ENCODE data around the gene PTPRN2.
"Not testable (repeated sequence)": the region's sequence is repeated elsewhere in the genome, so short reads cannot be mapped to it uniquely, and the experiment has no call there.

Gene PTPRN2

DNA sequence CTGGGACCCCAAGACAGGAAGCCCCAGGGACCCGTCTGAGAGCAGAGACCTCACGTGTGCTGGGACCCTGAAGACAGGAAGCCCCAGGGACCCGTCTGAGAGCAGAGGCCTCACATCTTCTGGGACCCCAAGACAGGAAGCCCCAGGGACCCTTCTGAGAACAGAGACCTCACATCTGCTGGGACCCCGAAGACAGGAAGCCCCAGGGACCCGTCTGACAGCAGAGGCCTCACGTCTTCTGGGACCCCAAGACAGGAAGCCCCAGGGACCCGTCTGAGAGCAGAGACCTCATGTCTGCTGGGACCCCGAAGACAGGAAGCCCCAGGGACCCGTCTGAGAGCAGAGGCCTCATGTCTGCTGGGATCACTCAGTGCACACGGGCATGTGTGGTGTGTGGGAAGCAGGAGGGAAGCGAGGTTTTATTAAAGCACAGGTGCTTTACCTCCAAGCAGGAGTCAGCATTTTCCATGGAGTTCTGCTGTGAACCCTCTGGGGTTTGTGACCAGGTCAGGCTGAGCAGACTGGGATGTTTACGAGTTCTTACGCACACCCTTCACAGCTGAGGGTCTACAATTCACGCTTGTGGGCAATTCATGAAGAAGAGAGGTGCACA lies 660.2 kb downstream of the PTPRN2 start:
- no peak for DNase-seq

DNA sequence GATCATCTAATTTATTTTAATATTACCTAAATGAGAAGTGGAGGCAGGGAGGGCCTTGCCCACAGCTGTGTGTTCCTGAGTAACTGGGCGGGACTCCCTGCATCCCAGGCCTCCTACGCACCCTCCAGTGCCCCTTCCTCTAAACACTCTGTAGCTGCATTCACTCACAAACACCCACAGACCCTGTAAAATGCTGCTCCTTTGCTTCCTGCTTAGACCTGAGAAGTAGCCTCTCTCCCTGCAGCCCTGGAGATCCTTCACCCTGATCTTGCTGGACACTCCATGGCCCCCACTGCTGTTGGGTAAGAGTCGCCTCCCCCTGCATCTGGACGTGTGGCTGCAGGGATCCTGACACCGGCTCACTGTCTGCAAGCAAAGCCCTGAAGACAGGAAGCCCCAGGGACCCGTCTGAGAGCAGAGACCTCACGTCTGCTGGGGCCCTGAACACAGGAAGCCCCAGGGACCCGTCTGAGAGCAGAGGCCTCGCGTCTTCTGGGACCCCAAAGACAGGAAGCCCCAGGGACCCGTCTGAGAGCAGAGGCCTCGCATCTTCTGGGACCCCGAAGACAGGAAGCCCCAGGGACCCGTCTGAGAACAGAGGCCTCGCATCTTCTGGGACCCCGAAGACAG lies 661.0 kb downstream of the PTPRN2 start:
- no peak for DNase-seq

- DNase-seq = no peak
Measured at GRCh38 chr7:157926107-157926506, 661.5 kb downstream of the PTPRN2 start.

- DNase-seq = no peak
Measured at GRCh38 chr7:157925383-157925875, 662.2 kb downstream of the PTPRN2 start.

- no peak for DNase-seq
Measured at GRCh38 chr7:157923903-157924630, 663.6 kb downstream of the PTPRN2 start.

DNA sequence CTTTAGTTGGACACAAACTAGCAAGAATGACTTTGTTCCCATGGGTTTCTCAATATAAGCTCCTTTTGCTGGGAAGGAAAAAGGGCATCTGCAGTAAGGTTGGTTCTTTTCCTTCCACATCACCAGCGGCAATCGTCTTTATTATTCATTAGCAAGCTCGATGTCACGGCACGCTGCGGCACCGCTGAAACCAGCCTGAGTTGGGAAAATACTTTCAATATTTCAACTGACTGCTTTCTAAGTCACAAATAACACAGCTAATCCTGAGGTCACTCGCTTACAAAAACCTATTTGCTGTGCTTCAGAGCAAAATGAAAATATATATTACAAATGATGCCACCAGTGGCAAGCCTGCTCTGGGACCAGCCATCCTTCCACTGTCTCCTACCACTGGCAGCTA lies 665.0 kb downstream of the PTPRN2 start:
- DNase-seq = no peak

DNA sequence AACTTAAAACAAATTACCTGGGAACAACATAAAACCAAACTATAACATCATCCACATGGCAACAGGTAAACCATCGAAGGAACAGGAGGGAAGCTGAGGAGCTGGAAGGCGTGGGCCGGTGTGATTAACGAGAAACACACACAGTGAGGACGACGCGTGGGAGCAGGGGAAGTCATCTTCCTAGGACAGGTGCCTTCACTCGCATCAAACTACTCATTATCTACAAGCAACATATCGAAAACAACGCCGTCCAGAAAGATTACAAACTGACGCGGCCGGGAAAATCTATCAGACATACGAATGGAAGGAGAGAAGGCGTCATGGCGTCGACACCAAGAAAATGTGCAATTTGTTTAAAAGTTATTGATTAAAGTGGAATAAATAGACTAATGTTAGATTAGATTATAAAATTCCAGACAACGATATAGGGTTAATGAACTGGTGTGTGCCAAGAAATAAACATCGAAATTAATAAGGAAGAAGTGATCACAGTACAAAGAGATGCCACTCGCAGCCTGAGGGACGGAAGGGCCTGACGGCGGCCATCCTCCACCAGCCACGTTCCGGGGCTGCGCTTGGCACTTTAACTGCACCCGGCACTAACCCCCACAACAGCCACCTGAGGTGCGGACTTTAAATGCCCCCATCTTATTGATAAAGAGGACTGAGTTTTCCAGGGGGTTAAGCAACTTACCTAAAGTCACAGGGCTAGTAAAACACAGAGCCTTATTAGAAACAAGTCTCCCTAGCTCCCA lies 669.1 kb downstream of the PTPRN2 start:
- no peak for DNase-seq

- DNase-seq = no peak
Measured at GRCh38 chr7:157916946-157917640, 670.5 kb downstream of the PTPRN2 start.

GRCh38 chr7:157910446-157910845 lies 677.2 kb downstream of the PTPRN2 start:
- no peak for DNase-seq

DNA sequence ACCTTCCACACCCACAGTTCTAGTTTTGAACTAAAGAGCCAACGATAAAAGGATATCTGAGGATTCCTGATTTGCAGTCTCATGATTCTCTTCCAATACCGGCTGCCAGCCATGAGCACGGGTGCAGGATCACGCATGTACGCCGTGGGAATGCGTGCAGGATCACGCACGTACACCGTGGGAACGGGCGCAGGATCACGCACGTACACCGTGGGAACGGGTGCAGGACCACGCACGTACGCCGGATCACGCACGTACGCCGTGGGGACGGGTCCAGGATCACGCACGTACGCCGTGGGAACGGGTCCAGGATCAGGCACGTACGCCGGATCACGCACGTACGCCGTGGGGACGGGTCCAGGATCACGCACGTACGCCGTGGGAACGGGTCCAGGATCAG lies 677.6 kb downstream of the PTPRN2 start:
- DNase-seq = not testable (repeated sequence)

- no peak for DNase-seq
Measured at GRCh38 chr7:157909370-157909769, 678.3 kb downstream of the PTPRN2 start.

DNA sequence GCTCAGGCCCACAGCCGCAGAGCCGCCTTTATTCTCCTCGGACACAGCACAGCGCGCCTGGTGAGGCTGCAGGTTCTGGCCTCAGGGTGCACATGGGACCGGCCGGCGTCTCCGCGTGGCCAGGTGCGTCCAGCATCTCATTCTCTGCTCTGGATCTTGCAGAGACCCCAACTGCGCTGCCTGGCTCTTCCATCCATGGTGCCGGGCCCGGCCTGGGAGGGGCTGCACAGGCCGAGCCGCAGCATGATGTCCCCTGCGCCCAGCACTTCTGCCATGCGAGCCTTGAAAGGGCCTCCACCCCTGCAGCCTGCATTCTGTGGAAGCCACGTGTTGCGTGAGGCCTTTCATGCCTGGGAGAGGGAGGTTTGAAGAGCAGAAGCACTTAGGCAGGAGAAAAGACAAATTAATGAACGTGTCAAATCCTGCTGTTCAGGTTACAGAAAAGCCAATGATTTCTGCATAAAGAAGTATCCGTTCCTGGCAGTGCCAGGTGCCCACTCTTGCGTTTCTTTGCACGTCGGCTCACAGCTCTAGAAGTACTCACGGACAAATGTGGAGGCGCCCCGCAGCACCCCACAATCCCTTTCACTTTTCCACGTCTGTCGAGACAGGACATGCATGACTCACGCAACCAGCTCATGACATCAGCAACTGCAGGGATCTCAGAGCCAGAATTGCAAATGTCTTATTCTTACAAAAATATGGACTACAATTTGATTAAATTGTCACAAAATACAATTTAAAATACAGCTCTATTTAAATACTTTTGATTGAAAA lies 679.4 kb downstream of the PTPRN2 start:
- no peak for DNase-seq

GRCh38 chr7:157907091-157907490 lies 680.5 kb downstream of the PTPRN2 start:
- DNase-seq = no peak

GRCh38 chr7:157906583-157906982 lies 681.0 kb downstream of the PTPRN2 start:
- DNase-seq = no peak

- no peak for DNase-seq
Measured at GRCh38 chr7:157905651-157906461, 681.8 kb downstream of the PTPRN2 start.

DNA sequence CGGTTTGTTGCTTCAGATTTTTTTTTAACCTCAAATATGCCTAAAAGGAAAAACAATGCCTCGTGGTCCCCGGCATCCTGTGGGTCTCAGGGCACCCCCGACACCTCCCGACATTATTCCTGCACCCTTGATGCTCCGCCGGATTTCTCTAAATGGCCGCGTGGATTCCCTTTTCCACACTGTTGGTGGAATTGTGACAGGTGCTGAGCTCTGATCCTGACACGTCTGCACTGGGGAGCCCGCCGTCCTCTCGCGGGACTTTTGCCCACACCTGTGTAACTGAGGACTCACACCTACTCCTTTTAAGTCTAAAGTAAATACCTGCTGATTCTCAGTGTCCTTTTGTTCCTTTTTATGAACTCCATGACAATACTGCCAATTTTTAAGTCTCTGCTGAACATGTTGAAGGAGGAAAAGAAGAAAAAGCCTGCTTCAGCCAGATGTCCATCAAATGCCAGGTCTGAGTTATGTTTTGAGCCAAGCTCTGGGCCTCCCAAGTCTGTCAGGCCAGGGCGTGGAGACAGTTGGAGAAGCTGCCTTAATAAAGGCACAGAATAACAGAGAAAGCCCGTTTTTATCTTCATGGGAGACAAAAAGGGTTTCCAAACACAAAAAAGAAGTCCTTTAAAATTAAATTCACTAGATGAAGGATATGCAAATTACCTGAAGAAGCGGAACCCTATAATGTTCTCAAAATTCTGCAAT lies 682.6 kb downstream of the PTPRN2 start:
- no peak for DNase-seq

GRCh38 chr7:157904211-157904865 lies 683.3 kb downstream of the PTPRN2 start:
- DNase-seq = no peak

DNA sequence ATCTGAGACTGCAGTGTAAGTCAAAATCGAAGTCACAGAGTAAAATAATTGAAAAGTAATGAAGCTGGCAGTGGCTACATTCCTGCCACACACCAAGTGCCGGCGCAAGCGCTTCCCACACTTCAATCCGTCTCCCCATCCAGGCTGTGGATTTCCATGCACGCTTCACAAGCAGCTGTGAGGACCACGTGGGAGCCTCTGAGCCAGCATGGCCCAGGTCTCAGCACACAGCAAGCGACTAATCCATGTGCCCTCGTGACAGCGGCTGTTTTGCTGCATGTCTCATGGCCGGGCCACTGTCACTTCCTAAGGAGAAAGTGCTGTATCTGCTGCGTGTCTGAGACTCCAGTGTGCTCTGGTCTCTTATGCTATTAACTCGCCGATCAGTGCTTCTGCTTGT lies 683.9 kb downstream of the PTPRN2 start:
- no peak for DNase-seq

- no peak for DNase-seq
Measured at GRCh38 chr7:157903296-157903695, 684.3 kb downstream of the PTPRN2 start.
